Right lobe of liver (tissue), 6 donors: ENCODE results near the gene WTAP. TPM values are rescaled to one million over a fixed set of nuclear protein-coding genes. Genes with fewer than 3 reads are reported as not detected.

ENCODE experiments used
- ATAC-seq, 4 donors: fragments of 200-7000 bp; cut with Tn5 transposase; one replicate each; pipeline ENCODE4 v1.9.1; 2020; ENCODE audit warnings: mild to moderate bottlenecking in 4 of 4, moderate library complexity in 4 of 4
- DNase-seq, 3 donors: peaks; one replicate each; pipeline ENCODE4 v3.0.0-alpha.2; 2020
- H3K27ac ChIP-seq, 3 donors: fragments of 200-600 bp; one replicate each; pipeline ENCODE4 v1.8.0; 2022
- H3K27me3 ChIP-seq, 2 donors: fragments of 200-600 bp; one replicate each; pipeline ENCODE4 v1.8.0; 2022
- H3K36me3 ChIP-seq, 4 donors: fragments of 200-600 bp; sonication (generic) in 1 of 4; one replicate each; pipeline versions ENCODE4 v1.5.1 to v1.8.0; 2017 to 2022; ENCODE audit warnings: control low read depth in 1 of 4
- H3K4me1 ChIP-seq, 4 donors: fragments of 200-600 bp; sonication (generic) in 1 of 4; one replicate each; pipeline versions ENCODE4 v1.5.1 to v1.8.0; 2017 to 2022; ENCODE audit warnings: control low read depth in 1 of 4
- H3K4me3 ChIP-seq, 3 donors: fragments of 200-600 bp; one replicate each; pipeline ENCODE4 v1.8.0; 2022
- H3K9me3 ChIP-seq, 4 donors: fragments of 200-600 bp; sonication (generic) in 1 of 4; one replicate each; pipeline versions ENCODE4 v1.5.1 to v1.8.0; 2017 to 2022; ENCODE audit warnings: control low read depth in 1 of 4
- POLR2A ChIP-seq: fragments of 450-650 bp; IDR thresholded peaks from one replicate; pipeline ENCODE4 v1.6.1; 2017; ENCODE audit warnings: antibody characterized with exemption, mild to moderate bottlenecking
- WGBS: methylation state at CpG from one replicate; pipeline ENCODE4 v1.1.6; 2018; ENCODE audit warnings: low coverage, low lambda C conversion rate; ENCODE audit not compliant: insufficient coverage; ENCODE audit errors: missing lambda C conversion rate; 5-methylcytosine and 5-hydroxymethylcytosine counted together
- intact Hi-C, 2 donors: fragments of 100-400 bp; cut with DNase I; formaldehyde crosslinking; loops; one replicate each; pipeline versions ENCODE4 v1.11.2 to v1.14.1; 2022
- total RNA-seq, 6 experiments: library from RNA; depleted of rRNA in 2 of 6; stranded (reverse); fragments of >200 nt in 2 of 6; fragmentation: NEBNext Ultra II Directional in 3 of 6; extraction: Animal tissue kit (Norgen Biotek cat#: 25700) in 3 of 6; gene quantifications; one replicate each; pipeline versions ENCODE4 v1.1.0 to v1.2.4, GENCODE V29; 2016 to 2023
- TF ChIP-seq, protein P1 (sequence below), 4 donors: fragments of 200-600 bp in 3 of 4; fragments of 450-650 bp in 1 of 4; IDR thresholded peaks; one replicate each; pipeline versions ENCODE4 v1.5.1 to v1.8.0; 2016 to 2022; ENCODE audit warnings: antibody characterized with exemption in 4 of 4, mild to moderate bottlenecking in 2 of 4
- donor health status: DM: no; HTN: yes; CAD: no.
- donor health status: DM: no; HTN: no; CAD: no.
- donor health status: DM: no; HTN: no; CAD: no.
- donor health status: DM: no; HTN: yes; CAD: no.
- donor health status: DM: no; HTN: yes; CAD: no.

The WTAP gene
- total RNA-seq, 6 experiments from 2014 or later, result 21.1 to 64.3 (median 37.6) TPM

DNA sequence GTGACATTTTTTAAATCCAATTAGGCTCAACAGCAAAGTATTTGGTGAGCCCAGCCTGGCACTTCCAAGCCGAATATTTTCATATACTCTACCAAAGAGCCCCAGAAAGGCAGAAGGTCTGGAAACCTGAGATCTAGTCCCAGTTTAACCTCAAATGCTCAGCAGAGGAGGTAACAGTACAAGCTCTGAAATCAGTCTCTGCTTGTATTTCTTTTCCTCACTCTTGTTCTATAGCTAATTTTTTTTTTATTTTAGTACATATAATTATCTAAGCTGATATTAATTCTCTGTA, 43.3 kb upstream of the WTAP start:
- peaks cover 6 to 75% (median 29%) of the 10 kb centered on the region in 4 donors for H3K36me3 ChIP-seq
- 92% methylated on average over 1 of the region's 1 CpG for WGBS

GRCh38 chr6:159686040-159686439, 41.3 kb upstream of the WTAP start:
- Histone ChIP-seq H3K27ac (no peak overlapping the region), H3K9me3 (no peaks in the 10 kb centered on the region), H3K4me3 (no peak overlapping the region), H3K27me3 (no peaks in the 10 kb centered on the region), H3K4me1 (peaks cover 0 to 57% (median 11%) of the 10 kb centered on the region in 4 donors), H3K36me3 (peaks cover 6 to 82% (median 31%) of the 10 kb centered on the region in 4 donors)
- TF ChIP-seq POLR2A, result no peak
- TF ChIP-seq, protein P1, sequence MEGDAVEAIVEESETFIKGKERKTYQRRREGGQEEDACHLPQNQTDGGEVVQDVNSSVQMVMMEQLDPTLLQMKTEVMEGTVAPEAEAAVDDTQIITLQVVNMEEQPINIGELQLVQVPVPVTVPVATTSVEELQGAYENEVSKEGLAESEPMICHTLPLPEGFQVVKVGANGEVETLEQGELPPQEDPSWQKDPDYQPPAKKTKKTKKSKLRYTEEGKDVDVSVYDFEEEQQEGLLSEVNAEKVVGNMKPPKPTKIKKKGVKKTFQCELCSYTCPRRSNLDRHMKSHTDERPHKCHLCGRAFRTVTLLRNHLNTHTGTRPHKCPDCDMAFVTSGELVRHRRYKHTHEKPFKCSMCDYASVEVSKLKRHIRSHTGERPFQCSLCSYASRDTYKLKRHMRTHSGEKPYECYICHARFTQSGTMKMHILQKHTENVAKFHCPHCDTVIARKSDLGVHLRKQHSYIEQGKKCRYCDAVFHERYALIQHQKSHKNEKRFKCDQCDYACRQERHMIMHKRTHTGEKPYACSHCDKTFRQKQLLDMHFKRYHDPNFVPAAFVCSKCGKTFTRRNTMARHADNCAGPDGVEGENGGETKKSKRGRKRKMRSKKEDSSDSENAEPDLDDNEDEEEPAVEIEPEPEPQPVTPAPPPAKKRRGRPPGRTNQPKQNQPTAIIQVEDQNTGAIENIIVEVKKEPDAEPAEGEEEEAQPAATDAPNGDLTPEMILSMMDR (IDR thresholded peaks at IDR 0.05), result no peak
- WGBS, result 61% methylated on average over 5 of the region's 5 CpGs
- DNase-seq, result no peak
- intact Hi-C loops, result no loop called here
- no peak for ATAC-seq

More for the DNA sequence above, 43.3 kb upstream of the WTAP start:
- intact Hi-C loops, result no loop called here
- Histone ChIP-seq H3K4me1 (peaks cover 0 to 59% (median 13%) of the 10 kb centered on the region in 4 donors), H3K27me3 (no peaks in the 10 kb centered on the region), H3K27ac (peak overlapping the region in 1 of 3 donors; percentile 26), H3K4me3 (no peak overlapping the region), H3K9me3 (no peaks in the 10 kb centered on the region)
- DNase-seq, result no peak
- TF ChIP-seq, protein P1 (IDR thresholded peaks at IDR 0.05), result no peak
- TF ChIP-seq POLR2A, result peak; percentile 50
- no peak for ATAC-seq

- 69% methylated on average over 3 of the region's 3 CpGs for WGBS
- TF ChIP-seq, protein P1 (IDR thresholded peaks at IDR 0.05), result no peak
- TF ChIP-seq POLR2A, result peak; percentile 44
- intact Hi-C loops, result no loop called here
- Histone ChIP-seq H3K4me3 (no peak overlapping the region), H3K9me3 (no peaks in the 10 kb centered on the region), H3K27ac (peak overlapping the region in 1 of 3 donors; percentile 3), H3K4me1 (peaks cover 0 to 57% (median 8%) of the 10 kb centered on the region in 4 donors), H3K27me3 (no peaks in the 10 kb centered on the region), H3K36me3 (peaks cover 6 to 77% (median 29%) of the 10 kb centered on the region in 4 donors)
- ATAC-seq (no peak), DNase-seq (no peak)
Observed at GRCh38 chr6:159686703-159687102, 40.6 kb upstream of the WTAP start.

GRCh38 chr6:159687341-159687740, 40.0 kb upstream of the WTAP start:
- Histone ChIP-seq H3K27ac (no peak overlapping the region), H3K4me1 (peaks cover 0 to 57% (median 7%) of the 10 kb centered on the region in 4 donors), H3K4me3 (no peak overlapping the region), H3K27me3 (no peaks in the 10 kb centered on the region), H3K36me3 (peaks cover 6 to 70% (median 29%) of the 10 kb centered on the region in 4 donors), H3K9me3 (no peaks in the 10 kb centered on the region)
- intact Hi-C loops, result no loop called here
- ATAC-seq (no peak), DNase-seq (no peak)
- WGBS, result 97% methylated on average over 8 of the region's 9 CpGs
- TF ChIP-seq, protein P1 (IDR thresholded peaks at IDR 0.05), result no peak
- no peak for TF ChIP-seq POLR2A
